SK-N-SH (cell line): ENCODE results near the gene HSPB1.

Experiments
- CHD2 ChIP-seq: fragments of 150-350 bp; IDR thresholded peaks from 2 replicates; pipeline ENCODE4 v1.6.1; 2018; ENCODE audit warnings: low read length; ENCODE audit not compliant: partially characterized antibody
- CTCF ChIP-seq: fragments of 200-600 bp; sonication (generic); IDR thresholded peaks from 2 replicates; pipeline ENCODE4 v1.6.1; 2017; ENCODE audit warnings: antibody characterized with exemption, mild to moderate bottlenecking, moderate library complexity
- EP300 ChIP-seq, 2 experiments: IDR thresholded peaks; 2 replicates each; pipeline versions ENCODE4 v1.4.0 to v1.6.1; 2012; ENCODE audit warnings: borderline replicate concordance in 1 of 2, low read depth in 1 of 2, low read length in 1 of 2
- FOSL2 ChIP-seq: IDR thresholded peaks from 2 replicates; pipeline ENCODE4 v1.4.0; 2012; ENCODE audit warnings: low read depth, mild to moderate bottlenecking, moderate library complexity, borderline replicate concordance
- GATA2 ChIP-seq: sonication (generic); formaldehyde crosslinking; IDR thresholded peaks from 2 replicates; pipeline ENCODE4 v1.5.0; 2020; ENCODE audit warnings: mild to moderate bottlenecking, missing genetic modification reagents
- MXI1 ChIP-seq: IDR thresholded peaks from 2 replicates; pipeline ENCODE4 v1.6.1; 2012; ENCODE audit warnings: mild to moderate bottlenecking, low read depth, low read length, improper control_type of control experiment
- NRF1 ChIP-seq: IDR thresholded peaks from 2 replicates; pipeline ENCODE4 v1.6.1; 2012; ENCODE audit warnings: low read depth, mild to moderate bottlenecking, low read length
- POLR2AphosphoS5 ChIP-seq: IDR thresholded peaks from 2 replicates; pipeline ENCODE4 v1.6.1; 2012; ENCODE audit warnings: low read depth, low read length
- SIN3A ChIP-seq: IDR thresholded peaks from 2 replicates; pipeline ENCODE4 v1.6.1; 2012; ENCODE audit warnings: low read depth, mild to moderate bottlenecking, low read length, moderate library complexity, borderline replicate concordance
- TAF1 ChIP-seq: IDR thresholded peaks from 2 replicates; pipeline ENCODE4 v1.6.1; 2012; ENCODE audit warnings: low read depth, mild to moderate bottlenecking, low read length, moderate library complexity, borderline replicate concordance
- USF2 ChIP-seq: fragments of 150-350 bp; IDR thresholded peaks from 2 replicates; pipeline ENCODE4 v1.6.1; 2017; ENCODE audit warnings: antibody characterized with exemption, low read length, low read depth, borderline replicate concordance

DNA sequence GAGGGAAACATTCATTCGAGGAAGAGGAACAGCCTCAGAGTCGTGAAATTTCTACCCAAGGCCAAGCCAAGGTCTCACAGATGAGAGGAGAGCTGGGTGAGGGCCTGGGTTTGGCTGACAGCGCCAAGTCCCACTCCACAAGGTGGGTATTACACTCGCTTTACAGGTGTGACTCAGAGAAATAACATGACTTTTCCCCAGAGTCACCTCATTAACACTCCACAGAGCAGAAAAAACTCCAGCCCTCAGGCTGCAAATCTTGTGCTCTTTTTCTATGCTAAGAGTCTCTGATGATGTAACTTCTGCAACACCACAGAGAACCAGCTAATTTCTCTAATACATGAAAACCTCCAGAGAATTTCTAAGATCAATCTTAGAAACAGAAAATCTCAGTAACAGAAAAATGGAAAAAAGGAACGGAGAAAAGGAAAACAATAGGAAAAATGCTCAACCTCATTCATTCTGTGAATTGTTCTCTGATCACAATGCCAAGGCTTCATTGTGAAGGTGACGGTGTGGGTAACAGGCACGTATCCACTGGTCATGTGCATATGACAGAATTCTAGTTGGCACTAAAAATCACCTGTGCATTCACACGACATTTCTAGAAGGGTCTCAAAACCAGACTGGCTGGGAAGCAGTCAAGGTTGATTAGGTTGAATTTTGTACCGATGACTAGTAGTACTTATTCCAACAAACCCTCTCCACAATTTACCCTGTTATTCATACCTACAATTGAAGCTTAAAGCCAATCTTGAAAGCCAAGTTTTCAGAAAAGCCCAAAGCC lies 36.0 kb downstream of the HSPB1 start:
- TF ChIP-seq GATA2 (CRISPR knock-in tag) (no peak), USF2 (no peak), FOSL2 (no peak), CTCF (no peak), POLR2AphosphoS5 (no peak), TAF1 (no peak), EP300 (IDR thresholded peaks at IDR 0.05; ENCODE audit: borderline replicate concordance in 1 of 2, low read depth in 1 of 2, low read length in 1 of 2) (no peak), MXI1 (no peak), CHD2 (no peak), NRF1 (no peak), SIN3A (no peak)
